Measurements from ENCODE around the gene CELF4. TPM values are rescaled to one million over a fixed set of nuclear protein-coding genes. Genes with fewer than 3 reads are reported as not detected.

Gene CELF4
- polyA plus RNA-seq, 1 experiment = not detected

DNA sequence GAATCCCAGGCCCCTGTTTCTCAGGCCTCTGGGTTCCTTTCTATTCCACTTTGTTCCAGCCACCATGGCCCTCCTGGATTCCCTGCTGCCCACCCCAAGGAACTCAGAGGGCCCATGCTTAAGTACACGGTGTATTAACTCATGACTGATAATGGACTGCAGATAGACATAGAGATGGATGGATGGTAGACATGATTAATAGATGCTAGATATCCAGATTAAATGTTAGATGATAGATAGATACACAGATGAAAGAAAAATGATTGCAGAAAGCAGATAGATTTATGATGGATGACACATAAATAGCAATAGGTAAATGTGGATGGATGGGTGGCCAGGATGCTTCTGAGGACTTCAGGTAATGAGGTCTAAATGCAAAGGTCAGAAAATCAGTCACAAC, 278.0 kb downstream of the CELF4 start:
- ChIA-PET POLR2A (no interaction called here), CTCF (no interaction called here)
- H3K4me3 ChIP-seq (ENCODE audit: low read depth, low read length) = no peak overlapping the region
- no peak for DNase-seq (ENCODE audit: low read depth, low spot score)
- H3K27me3 ChIP-seq (ENCODE audit: control insufficient read depth, insufficient read depth, low read length) = no peaks in the 10 kb centered on the region
- TF ChIP-seq, protein P1, sequence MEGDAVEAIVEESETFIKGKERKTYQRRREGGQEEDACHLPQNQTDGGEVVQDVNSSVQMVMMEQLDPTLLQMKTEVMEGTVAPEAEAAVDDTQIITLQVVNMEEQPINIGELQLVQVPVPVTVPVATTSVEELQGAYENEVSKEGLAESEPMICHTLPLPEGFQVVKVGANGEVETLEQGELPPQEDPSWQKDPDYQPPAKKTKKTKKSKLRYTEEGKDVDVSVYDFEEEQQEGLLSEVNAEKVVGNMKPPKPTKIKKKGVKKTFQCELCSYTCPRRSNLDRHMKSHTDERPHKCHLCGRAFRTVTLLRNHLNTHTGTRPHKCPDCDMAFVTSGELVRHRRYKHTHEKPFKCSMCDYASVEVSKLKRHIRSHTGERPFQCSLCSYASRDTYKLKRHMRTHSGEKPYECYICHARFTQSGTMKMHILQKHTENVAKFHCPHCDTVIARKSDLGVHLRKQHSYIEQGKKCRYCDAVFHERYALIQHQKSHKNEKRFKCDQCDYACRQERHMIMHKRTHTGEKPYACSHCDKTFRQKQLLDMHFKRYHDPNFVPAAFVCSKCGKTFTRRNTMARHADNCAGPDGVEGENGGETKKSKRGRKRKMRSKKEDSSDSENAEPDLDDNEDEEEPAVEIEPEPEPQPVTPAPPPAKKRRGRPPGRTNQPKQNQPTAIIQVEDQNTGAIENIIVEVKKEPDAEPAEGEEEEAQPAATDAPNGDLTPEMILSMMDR (IDR thresholded peaks at IDR 0.05; ENCODE audit: low read depth, low read length) = no peak
- no peaks in the 10 kb centered on the region for H3K9me3 ChIP-seq (ENCODE audit: control insufficient read depth, insufficient read depth, low read length)
- no peak overlapping the region for H3K27ac ChIP-seq (ENCODE audit: low read depth, low read length)

DNA sequence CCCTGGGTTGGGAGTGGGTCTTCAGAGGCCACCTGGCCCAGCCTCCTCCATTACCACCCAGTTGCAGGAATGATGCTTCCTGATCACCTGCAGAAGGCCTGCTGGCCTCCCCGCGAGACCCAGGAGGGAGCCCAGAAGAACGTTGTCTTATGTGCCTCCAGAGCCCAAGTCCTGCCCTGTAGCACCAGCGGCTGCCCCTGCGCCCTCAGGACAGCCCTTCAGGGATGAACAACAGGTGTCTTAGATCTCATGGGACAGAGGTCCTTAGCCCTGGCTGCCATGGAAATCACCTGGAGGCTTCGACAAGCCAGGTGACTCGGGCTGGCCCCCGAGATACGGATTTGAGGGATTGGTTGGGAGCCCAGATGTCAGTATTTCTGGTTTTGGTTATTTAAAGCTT, 278.8 kb downstream of the CELF4 start:
- Histone ChIP-seq H3K27ac (ENCODE audit: low read depth, low read length) (no peak overlapping the region), H3K4me3 (ENCODE audit: low read depth, low read length) (no peak overlapping the region), H3K27me3 (ENCODE audit: control insufficient read depth, insufficient read depth, low read length) (peaks cover 4% of the 10 kb centered on the region), H3K9me3 (ENCODE audit: control insufficient read depth, insufficient read depth, low read length) (no peaks in the 10 kb centered on the region)
- ChIA-PET CTCF (no interaction called here), POLR2A (no interaction called here)
- no peak for DNase-seq (ENCODE audit: low read depth, low spot score)
- TF ChIP-seq, protein P1 (IDR thresholded peaks at IDR 0.05; ENCODE audit: low read depth, low read length) = no peak

DNA sequence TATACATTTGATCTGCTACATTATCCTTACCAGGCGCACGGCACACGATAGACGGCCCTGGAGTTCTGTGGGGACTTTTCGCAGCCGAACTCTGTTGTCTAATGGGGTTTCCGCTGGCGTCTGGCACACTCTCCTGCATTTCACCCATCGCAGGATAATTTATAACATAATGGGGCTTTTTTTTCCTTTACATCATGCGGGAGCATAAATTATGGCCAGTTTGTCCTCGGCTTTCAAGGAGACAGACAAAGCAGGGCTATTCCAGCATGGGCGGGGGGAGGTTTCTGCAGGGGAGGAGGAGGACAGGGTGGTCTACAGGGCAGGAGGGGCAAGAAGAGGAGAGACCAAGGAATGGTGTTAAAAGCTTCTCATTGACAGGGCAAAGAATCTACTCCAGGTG, 279.8 kb downstream of the CELF4 start:
- POLR2A ChIA-PET = no interaction called here
- DNase-seq (ENCODE audit: low read depth, low spot score) = no peak
- H3K9me3 ChIP-seq (ENCODE audit: control insufficient read depth, insufficient read depth, low read length) = no peaks in the 10 kb centered on the region
- TF ChIP-seq, protein P1 (IDR thresholded peaks at IDR 0.05; ENCODE audit: low read depth, low read length) = no peak
- H3K4me3 ChIP-seq (ENCODE audit: low read depth, low read length) = no peak overlapping the region
- H3K27me3 ChIP-seq (ENCODE audit: control insufficient read depth, insufficient read depth, low read length) = peaks cover 4% of the 10 kb centered on the region
- CTCF ChIA-PET = no interaction called here
- H3K27ac ChIP-seq (ENCODE audit: low read depth, low read length) = no peak overlapping the region

DNA sequence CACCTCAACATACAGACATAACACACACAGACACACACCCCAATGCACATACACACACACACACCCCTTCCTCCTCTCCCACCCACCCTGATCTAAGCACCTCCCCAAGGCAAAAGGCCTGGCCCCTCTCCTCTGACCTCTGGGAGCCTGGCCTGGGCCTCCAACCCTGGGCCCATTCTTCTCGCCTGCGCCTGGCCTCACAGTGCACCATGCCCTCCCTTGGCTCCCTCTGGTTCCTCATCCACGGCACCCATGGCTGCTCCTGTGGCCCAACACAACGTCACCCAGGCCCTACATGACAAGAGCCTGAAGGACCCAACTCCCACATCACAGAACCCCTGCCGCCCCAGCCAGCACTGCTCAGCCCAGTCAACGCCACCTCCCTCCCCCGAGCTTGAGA, 281.3 kb downstream of the CELF4 start:
- CTCF ChIA-PET = no interaction called here
- Histone ChIP-seq H3K4me3 (ENCODE audit: low read depth, low read length) (no peak overlapping the region), H3K27ac (ENCODE audit: low read depth, low read length) (no peak overlapping the region), H3K27me3 (ENCODE audit: control insufficient read depth, insufficient read depth, low read length) (peaks cover 4% of the 10 kb centered on the region), H3K9me3 (ENCODE audit: control insufficient read depth, insufficient read depth, low read length) (no peaks in the 10 kb centered on the region)
- DNase-seq (ENCODE audit: low read depth, low spot score) = no peak
- TF ChIP-seq, protein P1 (IDR thresholded peaks at IDR 0.05; ENCODE audit: low read depth, low read length) = no peak
- POLR2A ChIA-PET = no interaction called here

DNA sequence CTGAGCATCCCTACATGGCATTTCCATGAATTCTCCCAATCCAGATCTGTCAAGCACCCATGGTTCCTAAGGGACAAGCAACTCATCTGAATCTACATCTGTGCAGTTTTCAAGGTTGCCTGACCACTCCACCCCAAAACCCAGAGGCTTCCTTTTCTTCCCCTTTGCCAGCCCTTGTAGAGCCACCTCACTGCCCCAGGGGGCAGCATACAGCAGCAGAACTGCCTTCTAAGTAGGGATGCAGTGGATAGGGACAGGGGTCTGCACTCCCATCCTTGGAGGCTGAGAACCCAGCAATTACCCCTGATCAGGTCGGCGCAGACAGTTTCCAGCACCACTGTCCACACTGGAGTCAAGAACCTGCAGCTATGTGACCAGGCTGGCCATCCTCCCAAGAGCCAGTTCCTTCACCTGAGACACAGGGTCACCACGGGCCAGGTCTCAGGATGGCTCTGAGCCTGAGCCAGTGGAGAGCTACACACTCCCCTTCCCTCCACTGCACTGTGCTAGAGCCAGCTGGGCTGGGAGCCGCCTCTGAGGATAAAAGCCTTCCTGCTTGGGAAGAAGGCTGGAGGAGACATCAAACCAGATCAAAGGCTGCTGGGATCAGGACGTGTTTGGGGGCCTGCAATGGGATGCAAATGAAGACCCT, 283.1 kb downstream of the CELF4 start:
- CTCF ChIA-PET = no interaction called here

More for the DNA sequence above, 283.1 kb downstream of the CELF4 start:
- no peaks in the 10 kb centered on the region for H3K9me3 ChIP-seq (ENCODE audit: control insufficient read depth, insufficient read depth, low read length)
- no peak overlapping the region for H3K4me3 ChIP-seq (ENCODE audit: low read depth, low read length)
- no peak for DNase-seq (ENCODE audit: low read depth, low spot score)
- POLR2A ChIA-PET = no interaction called here
- H3K27ac ChIP-seq (ENCODE audit: low read depth, low read length) = no peak overlapping the region
- TF ChIP-seq, protein P1 (IDR thresholded peaks at IDR 0.05; ENCODE audit: low read depth, low read length) = peak; percentile 27; the same call in 1 of the 2 replicates
- peaks cover 5% of the 10 kb centered on the region for H3K27me3 ChIP-seq (ENCODE audit: control insufficient read depth, insufficient read depth, low read length)

Data from AG04450 (cell line).